Naive thymus-derived CD8-positive, alpha-beta T cell (primary cell): Measurements from ENCODE around the gene TRABD2B. TPM values are rescaled to one million over a fixed set of nuclear protein-coding genes. Genes with fewer than 3 reads are reported as not detected.

Experiments used
- ATAC-seq, 2 donors: fragments of 150-1000 bp; cut with Tn5 transposase in 1 of 2; sonication (Bioruptor Pico), chemical (Tn5 transposase) in 1 of 2; 1 replicate in 1 of 2; 2 replicates in 1 of 2; pipeline ENCODE4 v1.10.0; 2021; ENCODE audit warnings: mild to moderate bottlenecking in 2 of 2, moderate library complexity in 2 of 2
- POLR2A ChIA-PET: fragments of 350-600 bp; sonication (Branson Sonifier 250); formaldehyde crosslinking; loops from one replicate; lab custom pipeline; 2021; ENCODE audit warnings: antibody characterized with exemption; lab: Charles Lee
- DNase-seq, 10 donors: peaks; one replicate each; pipeline versions ENCODE4 v3.0.0 to v3.0.0-alpha.2; 2020 to 2022
- H3K27ac Mint-ChIP-seq, 10 donors: one replicate each; pipeline ENCODE4 v1.8.0; 2020 to 2022; ENCODE audit warnings: mild to moderate bottlenecking in 10 of 10, mixed read lengths in 10 of 10, moderate library complexity in 4 of 10, inconsistent platforms in 1 of 10
- H3K27me3 Mint-ChIP-seq, 5 donors: one replicate each; pipeline ENCODE4 v1.8.0; 2021 to 2022; ENCODE audit warnings: mixed read lengths in 5 of 5
- H3K36me3 Mint-ChIP-seq, 3 donors: one replicate each; pipeline ENCODE4 v1.8.0; 2020 to 2022; ENCODE audit warnings: mixed read lengths in 3 of 3, mild to moderate bottlenecking in 2 of 3, inconsistent platforms in 1 of 3
- H3K4me1 Mint-ChIP-seq, 4 donors: one replicate each; pipeline ENCODE4 v1.8.0; 2021 to 2022; ENCODE audit warnings: mixed read lengths in 4 of 4
- H3K4me3 Mint-ChIP-seq, 10 donors: one replicate each; pipeline ENCODE4 v1.8.0; 2020 to 2022; ENCODE audit warnings: mild to moderate bottlenecking in 10 of 10, mixed read lengths in 10 of 10, moderate library complexity in 6 of 10, inconsistent platforms in 1 of 10
- H3K9me3 Mint-ChIP-seq, 9 donors: one replicate each; pipeline ENCODE4 v1.8.0; 2020 to 2022; ENCODE audit warnings: mixed read lengths in 9 of 9, mild to moderate bottlenecking in 3 of 9, inconsistent platforms in 1 of 9, moderate library complexity in 1 of 9
- polyA plus RNA-seq, 3 donors: library from polyadenylated mRNA; unstranded; fragments of 300-500 nt; fragmentation: Illumina TruSeq; gene quantifications; one replicate each; pipeline ENCODE4 v1.2.3, GENCODE V29; 2021
- total RNA-seq, 8 experiments: library from RNA in 2 of 8; stranded (reverse) in 2 of 8; gene quantifications; one replicate each; pipeline ENCODE4 v1.2.3 and lab custom pipeline; 2021 to 2026

TRABD2B gene
- total and polyA plus RNA-seq, 5 experiments from 2014 or later: not detected

GRCh38 chr1:47914218-47914938 lies 82.8 kb downstream of the TRABD2B start:
- Mint-ChIP-seq H3K27ac (no peak overlapping the region), H3K36me3 (no peaks in the 10 kb centered on the region), H3K27me3 (peaks cover 3 to 15% (median 8%) of the 10 kb centered on the region in 5 donors), H3K9me3 (no peaks in the 10 kb centered on the region), H3K4me3 (no peak overlapping the region), H3K4me1 (no peaks in the 10 kb centered on the region)
- POLR2A ChIA-PET: no interaction called here
- DNase-seq: no peak
- ATAC-seq: no peak

- Mint-ChIP-seq H3K27me3 (peaks cover 4 to 22% (median 10%) of the 10 kb centered on the region in 5 donors), H3K36me3 (no peaks in the 10 kb centered on the region), H3K4me1 (peaks cover 0 to 2% (median 0%) of the 10 kb centered on the region in 4 donors), H3K4me3 (no peak overlapping the region), H3K27ac (no peak overlapping the region), H3K9me3 (no peaks in the 10 kb centered on the region)
- POLR2A ChIA-PET: no interaction called here
- ATAC-seq (no peak), DNase-seq (no peak)
Observed at GRCh38 chr1:47913225-47913823, 83.9 kb downstream of the TRABD2B start.

GRCh38 chr1:47912756-47913155 lies 84.4 kb downstream of the TRABD2B start:
- POLR2A ChIA-PET: no interaction called here
- H3K27ac Mint-ChIP-seq: no peak overlapping the region
- no peak overlapping the region for H3K4me3 Mint-ChIP-seq
- peaks cover 0 to 2% (median 0%) of the 10 kb centered on the region in 4 donors for H3K4me1 Mint-ChIP-seq
- no peak for DNase-seq
- ATAC-seq: no peak
- H3K9me3 Mint-ChIP-seq: no peaks in the 10 kb centered on the region
- H3K27me3 Mint-ChIP-seq: peaks cover 5 to 22% (median 10%) of the 10 kb centered on the region in 5 donors
- H3K36me3 Mint-ChIP-seq: no peaks in the 10 kb centered on the region

GRCh38 chr1:47911892-47912291 lies 85.3 kb downstream of the TRABD2B start:
- POLR2A ChIA-PET: no interaction called here
- Mint-ChIP-seq H3K36me3 (no peaks in the 10 kb centered on the region), H3K4me1 (peaks cover 0 to 2% (median 0%) of the 10 kb centered on the region in 4 donors), H3K27me3 (peaks cover 4 to 19% (median 10%) of the 10 kb centered on the region in 5 donors), H3K4me3 (no peak overlapping the region), H3K9me3 (no peaks in the 10 kb centered on the region), H3K27ac (no peak overlapping the region)
- no peak for ATAC-seq
- DNase-seq: no peak

GRCh38 chr1:47911424-47911823 lies 85.8 kb downstream of the TRABD2B start:
- no peak for ATAC-seq
- DNase-seq: no peak
- Mint-ChIP-seq H3K27ac (no peak overlapping the region), H3K4me1 (peaks cover 0 to 2% (median 0%) of the 10 kb centered on the region in 4 donors), H3K9me3 (no peaks in the 10 kb centered on the region), H3K27me3 (peaks cover 3 to 15% (median 10%) of the 10 kb centered on the region in 5 donors), H3K4me3 (no peak overlapping the region), H3K36me3 (no peaks in the 10 kb centered on the region)
- POLR2A ChIA-PET: no interaction called here

- Mint-ChIP-seq H3K27me3 (peaks cover 3 to 19% (median 6%) of the 10 kb centered on the region in 5 donors), H3K36me3 (no peaks in the 10 kb centered on the region), H3K4me1 (peaks cover 0 to 2% (median 0%) of the 10 kb centered on the region in 4 donors), H3K9me3 (no peaks in the 10 kb centered on the region), H3K27ac (no peak overlapping the region), H3K4me3 (no peak overlapping the region)
- ATAC-seq: no peak
- DNase-seq: no peak
- POLR2A ChIA-PET: no interaction called here
Observed at GRCh38 chr1:47908258-47908657, 88.9 kb downstream of the TRABD2B start.

GRCh38 chr1:47907177-47907528 lies 90.0 kb downstream of the TRABD2B start:
- Mint-ChIP-seq H3K27me3 (peaks cover 3 to 17% (median 6%) of the 10 kb centered on the region in 5 donors), H3K9me3 (no peaks in the 10 kb centered on the region), H3K36me3 (no peaks in the 10 kb centered on the region), H3K4me3 (no peak overlapping the region), H3K27ac (no peak overlapping the region), H3K4me1 (peaks cover 0 to 2% (median 0%) of the 10 kb centered on the region in 4 donors)
- no peak for DNase-seq
- POLR2A ChIA-PET: no interaction called here
- ATAC-seq: no peak

- H3K27me3 Mint-ChIP-seq: peaks cover 3 to 17% (median 6%) of the 10 kb centered on the region in 5 donors
Observed at GRCh38 chr1:47906527-47907176, 90.5 kb downstream of the TRABD2B start.

GRCh38 chr1:47906009-47906432 lies 91.2 kb downstream of the TRABD2B start:
- Mint-ChIP-seq H3K4me1 (peaks cover 0 to 2% (median 0%) of the 10 kb centered on the region in 4 donors), H3K4me3 (no peak overlapping the region), H3K36me3 (no peaks in the 10 kb centered on the region), H3K9me3 (no peaks in the 10 kb centered on the region), H3K27ac (no peak overlapping the region), H3K27me3 (peaks cover 3 to 17% (median 6%) of the 10 kb centered on the region in 5 donors)
- POLR2A ChIA-PET: no interaction called here
- DNase-seq: no peak
- ATAC-seq: no peak

More at GRCh38 chr1:47906527-47907176, 90.5 kb downstream of the TRABD2B start:
- Mint-ChIP-seq H3K4me3 (no peak overlapping the region), H3K27ac (no peak overlapping the region), H3K36me3 (no peaks in the 10 kb centered on the region), H3K9me3 (no peaks in the 10 kb centered on the region), H3K4me1 (peaks cover 0 to 2% (median 0%) of the 10 kb centered on the region in 4 donors)
- POLR2A ChIA-PET: no interaction called here
- no peak for ATAC-seq
- DNase-seq: no peak

GRCh38 chr1:47903723-47904122 lies 93.5 kb downstream of the TRABD2B start:
- Mint-ChIP-seq H3K27me3 (peaks cover under 1 to 10% (median 3%) of the 10 kb centered on the region in 5 donors), H3K9me3 (no peaks in the 10 kb centered on the region), H3K36me3 (no peaks in the 10 kb centered on the region), H3K4me1 (peaks cover 0 to 2% (median 0%) of the 10 kb centered on the region in 4 donors), H3K27ac (no peak overlapping the region), H3K4me3 (no peak overlapping the region)
- POLR2A ChIA-PET: no interaction called here
- DNase-seq (no peak), ATAC-seq (no peak)

GRCh38 chr1:47901001-47901575 lies 96.1 kb downstream of the TRABD2B start:
- Mint-ChIP-seq H3K9me3 (no peaks in the 10 kb centered on the region), H3K4me3 (no peak overlapping the region), H3K4me1 (no peaks in the 10 kb centered on the region), H3K27me3 (peaks cover 0 to 7% (median 3%) of the 10 kb centered on the region in 5 donors), H3K36me3 (no peaks in the 10 kb centered on the region), H3K27ac (no peak overlapping the region)
- POLR2A ChIA-PET: no interaction called here
- DNase-seq (no peak), ATAC-seq (no peak)

- Mint-ChIP-seq H3K4me3 (no peak overlapping the region), H3K27me3 (peaks cover under 1 to 8% (median 6%) of the 10 kb centered on the region in 5 donors), H3K36me3 (no peaks in the 10 kb centered on the region), H3K9me3 (no peaks in the 10 kb centered on the region), H3K4me1 (no peaks in the 10 kb centered on the region), H3K27ac (no peak overlapping the region)
- POLR2A ChIA-PET: no interaction called here
- no peak for ATAC-seq
- DNase-seq: no peak
Observed at GRCh38 chr1:47898133-47898845, 98.9 kb downstream of the TRABD2B start.
